ENCODE data around the gene PNPLA2.

PNPLA2 gene

DNA sequence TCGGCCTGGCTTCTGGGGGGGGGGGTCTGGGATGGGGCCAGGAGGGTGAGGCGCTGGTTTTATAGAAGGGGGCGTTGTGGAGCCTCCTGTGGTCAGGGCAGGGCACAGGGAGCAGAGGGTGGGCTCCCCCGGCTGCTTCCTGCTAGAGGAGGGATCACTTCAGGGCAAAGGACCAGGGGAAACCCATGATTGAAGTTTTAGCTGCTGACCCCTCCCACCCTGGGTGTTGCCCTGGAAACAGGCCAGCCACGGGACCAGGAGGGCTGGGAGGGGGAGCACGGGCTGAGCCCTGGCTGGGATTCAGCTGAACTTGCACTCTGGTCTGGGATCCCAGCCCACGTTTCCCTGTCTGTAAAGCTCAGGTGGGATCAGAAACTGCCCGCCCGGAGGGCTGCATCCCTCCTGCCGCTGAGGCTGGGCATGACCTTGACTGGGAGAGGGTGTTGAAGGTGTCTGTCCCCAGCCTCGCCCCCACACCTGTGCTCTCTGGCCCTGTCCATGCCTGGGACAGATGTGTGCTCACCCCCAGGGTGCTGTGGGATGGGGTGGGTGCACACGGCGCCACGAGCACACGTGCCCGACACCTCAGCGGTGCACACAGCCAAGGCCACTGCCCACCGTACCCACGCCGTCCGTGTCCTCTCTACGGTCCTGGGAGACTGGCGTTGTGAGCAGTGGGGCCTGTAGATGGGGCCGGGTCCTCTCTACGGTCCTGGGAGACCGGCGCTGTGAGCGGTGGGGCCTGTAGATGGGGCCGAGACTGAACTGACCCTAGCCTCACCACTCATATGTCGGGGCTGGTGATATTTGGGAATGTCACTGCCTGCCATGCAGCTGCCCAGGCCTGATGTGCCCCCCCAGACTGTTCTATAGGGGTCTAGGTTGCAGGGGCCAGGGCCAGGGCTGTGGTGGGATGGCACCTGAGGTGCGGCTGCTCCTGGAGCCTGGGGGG is 26.3 kb downstream of the PNPLA2 start:
- peak; percentile 92 for DNase-seq (ENCODE audit: low spot score)

DNA sequence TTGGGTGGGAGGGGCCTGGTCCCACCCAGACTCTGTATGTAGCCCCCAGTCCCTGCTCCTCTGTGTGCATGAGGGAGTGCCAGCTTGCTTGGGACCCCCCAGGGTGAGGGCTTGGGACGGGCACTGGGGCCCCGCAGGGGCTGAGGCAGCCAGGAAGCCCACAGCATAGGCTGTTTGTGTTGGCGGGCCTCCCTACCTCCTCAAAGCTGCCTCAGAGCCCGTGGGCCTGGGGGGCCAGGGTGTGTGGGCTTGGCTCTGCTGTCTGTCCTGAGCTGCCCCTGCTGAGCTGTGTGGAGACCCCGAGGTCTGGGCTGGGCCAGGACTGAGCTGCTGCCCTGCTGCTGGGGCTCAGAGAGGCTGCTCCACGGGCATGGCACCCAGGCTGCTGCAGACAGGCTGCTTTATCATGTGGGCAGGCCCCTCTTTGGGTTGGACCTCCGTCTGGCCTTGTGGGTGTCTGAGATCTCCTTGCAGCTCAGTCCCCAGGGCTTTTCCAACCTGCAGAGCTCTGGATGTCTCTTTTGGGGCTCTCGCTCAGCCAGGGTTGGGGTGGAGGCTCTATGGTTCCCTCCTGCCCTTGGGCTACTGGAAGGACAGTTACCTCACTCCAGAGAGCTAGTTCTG is 27.3 kb downstream of the PNPLA2 start:
- DNase-seq (ENCODE audit: low spot score): no peak

DNA sequence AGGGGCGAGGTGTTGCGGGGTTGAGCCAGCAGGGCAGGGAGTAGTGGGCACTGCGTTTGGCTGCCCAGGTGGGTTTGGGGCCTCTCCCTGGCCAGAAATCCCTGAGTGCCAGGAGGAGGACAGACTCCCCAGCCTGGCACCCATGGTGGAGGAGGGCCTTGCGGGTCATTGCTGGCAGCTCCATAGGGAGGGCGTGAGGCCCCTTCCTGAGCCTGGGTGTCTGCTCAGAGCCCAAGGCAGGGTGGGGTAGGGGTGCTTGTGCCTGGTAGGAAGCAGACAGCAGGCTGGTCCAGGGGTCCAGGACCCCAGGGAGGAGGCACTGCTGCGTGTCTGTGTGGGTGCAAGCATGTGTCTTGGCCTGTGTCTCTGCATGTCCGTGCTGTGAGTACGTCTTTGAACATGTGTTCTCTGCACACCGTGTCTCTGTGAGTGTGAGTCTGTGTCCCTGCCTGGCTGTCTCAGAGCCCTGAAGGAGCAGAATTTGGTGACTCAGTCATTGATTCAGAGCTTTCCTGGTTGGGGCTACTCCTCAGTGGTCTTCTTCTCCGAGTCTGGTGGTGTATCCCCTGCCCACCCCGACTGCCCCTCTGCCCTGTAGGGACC is 27.9 kb downstream of the PNPLA2 start:
- no peak for DNase-seq (ENCODE audit: low spot score)

DNA sequence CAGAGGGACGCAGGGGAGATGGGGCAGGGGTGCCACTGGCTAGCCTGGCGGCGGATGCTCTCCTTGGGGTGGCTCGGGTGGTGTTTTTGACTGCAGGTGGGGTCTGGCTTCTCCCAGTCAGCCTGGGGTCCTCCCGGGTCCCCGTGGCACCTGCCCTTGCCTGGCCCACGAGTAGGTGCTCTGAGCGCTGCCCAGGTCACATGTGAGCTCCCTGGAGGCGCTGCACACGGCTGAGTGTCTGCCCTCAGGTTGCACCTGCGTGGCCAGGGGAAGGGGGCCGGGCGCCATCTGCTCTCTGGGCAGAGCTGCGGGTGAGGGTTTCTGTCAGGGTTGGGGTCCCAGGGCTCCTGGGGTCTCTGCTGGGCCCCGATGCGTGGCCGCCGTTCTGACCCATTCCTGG is 29.2 kb downstream of the PNPLA2 start:
- no peak for DNase-seq (ENCODE audit: low spot score)

DNA sequence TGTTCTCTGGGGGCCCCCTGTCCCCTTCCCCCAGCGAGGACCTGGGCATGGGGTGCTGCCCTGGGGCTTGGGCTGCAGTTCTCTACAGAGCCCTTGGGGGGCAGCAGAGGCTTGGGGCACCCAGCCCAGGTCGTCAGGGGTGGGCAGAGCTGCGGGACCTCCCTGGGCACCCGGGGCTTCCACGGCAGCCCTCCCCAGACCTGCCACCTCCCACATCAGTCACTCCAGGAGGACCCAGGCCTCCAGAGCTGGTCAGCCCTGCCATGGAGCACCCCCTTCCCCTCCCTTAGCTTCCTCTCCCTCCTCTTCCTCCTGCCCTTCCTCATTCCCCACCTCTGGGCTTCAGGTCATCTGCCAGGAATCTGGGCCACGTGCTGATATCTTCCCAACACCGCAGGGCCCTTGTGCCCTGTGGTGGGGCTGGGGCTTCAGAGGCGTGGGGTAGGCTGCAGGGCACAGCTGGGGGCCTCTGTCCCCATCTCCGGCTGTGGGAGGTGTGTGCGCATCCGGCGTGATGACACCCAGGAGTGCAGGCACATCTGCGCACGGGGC is 29.7 kb downstream of the PNPLA2 start:
- peak; percentile 86 for DNase-seq (ENCODE audit: low spot score)

DNA sequence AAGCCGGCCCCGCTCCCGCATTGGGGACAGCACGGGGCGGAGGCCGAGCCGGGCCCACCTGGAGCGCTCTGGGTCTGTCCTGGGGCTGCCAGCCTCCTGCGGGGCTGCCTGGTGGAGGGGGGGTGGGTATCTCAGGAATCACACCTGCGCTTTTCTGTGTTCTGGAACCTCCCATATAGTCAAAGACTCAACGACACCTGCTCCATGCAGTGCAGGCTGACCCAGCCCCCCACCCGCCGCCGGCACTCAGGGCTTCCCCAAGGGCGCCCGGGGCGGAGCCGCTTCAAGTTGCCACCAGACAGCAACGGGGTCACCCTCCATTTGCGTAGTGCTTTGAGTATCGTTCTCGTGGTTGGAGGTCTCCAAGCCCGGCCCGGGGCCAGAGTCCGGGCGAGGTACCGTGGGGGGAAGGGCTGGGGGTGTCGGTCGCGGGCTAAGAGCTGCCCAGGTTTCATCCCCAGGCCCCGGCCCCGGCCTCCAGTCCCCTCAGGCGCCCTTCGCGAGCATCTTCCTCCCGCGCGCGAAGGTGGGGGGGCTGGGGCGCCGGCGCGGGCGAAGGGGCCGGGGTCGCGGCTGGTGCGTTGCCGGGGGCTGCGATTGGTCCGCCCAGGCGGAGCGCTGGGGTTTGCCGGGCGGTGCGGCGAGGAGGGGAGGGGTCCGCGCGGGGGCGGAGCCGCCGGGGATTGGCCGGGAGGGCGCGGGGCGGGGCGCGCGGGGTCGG is 30.6 kb downstream of the PNPLA2 start:
- DNase-seq (ENCODE audit: low spot score): no peak

DNA sequence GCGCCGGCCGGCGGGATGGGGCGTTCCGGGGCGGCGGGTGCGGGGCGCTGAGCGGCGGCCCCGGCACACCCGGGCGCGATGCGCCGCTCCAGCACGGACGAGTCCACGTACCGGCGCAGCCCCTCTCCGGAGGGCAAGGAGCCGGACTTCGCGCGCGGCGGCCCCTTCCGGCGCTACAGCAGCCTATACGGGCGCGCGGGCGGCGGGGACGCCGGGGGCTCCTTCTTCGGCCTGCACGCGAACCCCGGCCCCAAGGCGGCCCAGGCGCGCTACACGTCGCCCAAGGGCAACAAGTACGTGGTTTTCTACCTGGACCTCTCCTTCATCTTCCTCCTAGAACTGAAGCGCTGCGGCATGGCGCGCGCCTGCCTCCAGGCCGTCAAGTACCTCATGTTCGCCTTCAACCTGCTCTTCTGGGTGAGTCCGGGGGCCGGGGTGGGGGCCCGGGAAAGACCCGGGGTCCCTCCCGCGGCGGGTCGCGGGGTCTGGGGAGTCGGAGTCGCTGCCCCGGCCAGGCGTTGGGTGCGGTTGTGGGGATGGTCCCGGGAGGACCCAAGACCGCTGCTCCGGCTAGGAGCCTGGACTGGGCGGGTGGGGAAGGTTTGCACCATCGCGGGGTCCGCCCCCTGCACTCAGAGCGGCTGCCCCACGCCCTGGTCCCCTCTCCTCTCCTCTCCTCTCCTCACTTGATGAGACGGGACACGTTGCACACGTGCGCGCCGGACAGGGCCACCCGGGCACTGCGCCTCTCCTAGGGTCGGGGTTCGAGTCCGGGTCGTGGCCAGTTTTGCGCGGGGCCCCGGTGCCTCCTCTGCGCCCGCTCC is 31.4 kb downstream of the PNPLA2 start:
- no peak for DNase-seq (ENCODE audit: low spot score)

DNA sequence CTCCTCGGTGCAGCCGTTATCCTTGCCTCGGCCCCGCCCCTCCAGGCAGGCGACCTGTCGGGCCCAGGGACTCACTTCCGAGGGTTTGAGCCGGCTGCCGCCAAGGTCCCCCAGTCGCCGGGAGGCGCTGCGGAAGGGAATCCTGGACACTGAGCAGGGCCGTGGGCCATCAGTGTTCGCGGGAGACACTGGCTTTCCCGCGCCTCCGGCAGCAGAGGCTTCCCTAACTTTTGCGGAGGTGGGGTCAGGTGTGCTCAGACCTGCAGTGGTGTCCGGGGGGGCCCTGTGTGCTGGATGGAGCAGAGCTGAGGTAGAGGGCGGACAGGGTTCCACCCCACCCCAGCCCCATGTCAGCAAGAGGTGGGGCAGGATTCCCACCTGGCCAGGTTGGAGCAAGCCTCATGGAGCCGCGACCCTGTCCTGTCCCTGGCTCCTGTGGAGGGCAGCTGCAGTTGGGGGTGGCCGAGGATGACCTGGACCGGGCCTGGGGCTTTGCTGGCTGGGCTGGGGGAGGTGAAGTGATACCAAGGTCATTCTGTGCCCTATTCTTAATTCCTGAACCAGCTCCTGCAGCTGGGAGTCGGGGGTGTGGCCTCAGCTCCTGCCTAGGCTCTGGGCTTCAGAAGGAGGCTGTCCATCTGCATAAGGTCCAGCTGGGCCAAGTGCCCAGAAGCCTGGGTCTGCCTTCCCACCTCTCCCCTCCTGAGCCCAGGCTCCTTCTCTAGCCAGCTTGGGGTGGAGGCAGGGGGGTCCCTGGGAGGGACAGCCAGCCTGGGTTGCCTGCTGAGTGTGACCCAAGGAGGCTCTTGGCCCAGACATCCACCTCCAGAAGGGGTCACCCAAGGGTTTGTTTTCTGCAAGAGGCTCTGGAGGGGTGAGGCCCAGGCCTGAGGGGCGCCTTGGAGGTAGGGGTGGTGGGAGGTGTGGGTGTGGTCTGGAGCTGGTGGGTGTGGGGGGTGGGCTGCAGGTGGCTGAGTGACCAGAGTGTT is 32.4 kb downstream of the PNPLA2 start:
- DNase-seq (ENCODE audit: low spot score): no peak

DNA sequence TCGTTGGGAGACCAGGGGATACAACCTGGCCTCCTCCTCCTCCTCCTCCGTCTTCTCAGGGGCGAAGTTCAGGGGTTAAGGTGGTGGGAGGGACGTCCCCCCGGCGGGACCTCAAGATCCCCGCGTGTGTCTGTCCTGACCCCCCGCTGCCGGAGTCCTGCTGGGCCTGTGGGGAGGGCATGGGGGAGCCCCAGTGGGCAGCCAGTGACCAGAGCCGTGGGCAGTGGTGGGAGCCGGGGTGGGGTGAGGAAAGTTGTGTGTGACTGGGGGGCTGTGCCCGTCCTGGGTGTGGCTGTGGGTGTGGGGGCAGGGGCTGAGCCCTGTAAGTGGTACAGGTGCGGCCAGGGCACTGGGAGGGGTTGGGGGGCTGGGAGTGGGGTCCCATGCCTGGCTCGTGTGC is 34.0 kb downstream of the PNPLA2 start:
- no peak for DNase-seq (ENCODE audit: low spot score)

DNA sequence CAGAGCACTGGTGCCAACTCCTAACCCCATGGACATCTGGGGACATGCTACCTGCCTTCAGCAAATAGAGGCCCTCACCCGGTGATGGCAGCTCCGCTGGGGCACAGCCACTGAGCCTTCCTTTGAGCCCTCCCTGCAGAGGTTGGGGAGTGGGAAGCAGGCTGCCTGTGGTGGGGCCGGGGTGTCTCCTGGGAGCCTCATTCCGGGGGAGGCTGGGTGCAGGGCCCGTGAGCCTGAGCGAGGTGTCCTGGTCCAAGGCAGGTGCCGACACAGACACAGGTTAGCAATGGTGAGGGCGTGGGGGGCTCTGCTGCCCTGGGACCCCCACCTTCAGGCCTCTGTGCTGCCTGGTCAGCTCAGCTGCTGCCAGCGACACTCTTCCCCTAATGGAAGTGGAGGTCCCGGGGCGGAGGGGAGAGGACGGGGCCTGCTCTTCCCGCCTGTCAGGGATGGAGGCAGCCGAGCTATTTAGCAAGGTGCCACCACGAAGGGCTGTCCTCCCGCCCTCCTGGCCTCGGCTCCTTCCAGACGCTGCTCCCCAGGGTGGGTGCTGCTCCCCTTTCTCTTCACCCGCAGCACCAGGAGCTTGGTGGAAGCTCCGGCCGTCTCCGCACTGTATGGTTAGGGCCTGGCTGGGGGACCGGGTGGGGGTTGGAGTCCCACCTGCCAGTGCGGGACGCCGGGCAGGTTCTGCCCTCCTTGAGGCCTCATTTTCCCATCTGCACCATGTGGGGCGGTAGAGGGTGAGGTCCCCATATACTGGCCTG is 35.2 kb downstream of the PNPLA2 start:
- DNase-seq (ENCODE audit: low spot score): no peak

DNA sequence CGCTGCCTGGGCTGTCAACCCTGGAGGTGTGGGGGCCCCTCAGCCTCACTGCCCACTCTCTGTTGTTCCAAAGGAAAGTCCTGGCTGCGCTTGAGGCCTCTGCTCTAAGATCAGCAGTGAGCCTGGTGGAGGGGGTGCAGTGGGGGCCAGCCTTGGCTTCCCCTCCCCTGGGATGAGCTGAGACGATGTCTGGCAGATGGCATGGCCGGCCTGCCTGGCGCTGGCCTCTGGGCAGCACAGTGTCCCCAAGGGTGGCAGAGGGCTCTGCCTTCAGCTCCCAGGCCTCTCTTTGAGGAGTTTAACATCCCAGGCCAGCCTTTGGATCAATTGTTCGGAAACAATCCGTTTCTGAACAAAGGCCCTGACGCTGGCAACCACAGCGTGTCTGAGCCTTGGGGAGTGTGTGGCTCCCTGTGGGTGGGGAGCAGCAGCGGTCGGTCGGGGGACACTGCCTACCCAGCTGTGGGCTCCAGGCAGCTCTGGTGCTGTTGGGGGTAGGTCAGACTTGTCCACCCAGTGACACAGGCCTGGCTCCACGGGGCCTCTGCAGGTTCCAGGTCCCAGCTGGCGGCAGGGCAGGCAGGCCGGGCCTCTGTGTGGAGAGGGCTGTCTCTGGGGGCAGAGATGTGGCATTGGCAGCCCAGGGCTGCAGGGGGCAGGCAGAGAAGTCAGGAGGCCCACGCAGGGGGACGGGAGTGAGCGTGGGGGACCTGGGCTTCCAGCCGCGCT is 36.1 kb downstream of the PNPLA2 start:
- no peak for DNase-seq (ENCODE audit: low spot score)

DNA sequence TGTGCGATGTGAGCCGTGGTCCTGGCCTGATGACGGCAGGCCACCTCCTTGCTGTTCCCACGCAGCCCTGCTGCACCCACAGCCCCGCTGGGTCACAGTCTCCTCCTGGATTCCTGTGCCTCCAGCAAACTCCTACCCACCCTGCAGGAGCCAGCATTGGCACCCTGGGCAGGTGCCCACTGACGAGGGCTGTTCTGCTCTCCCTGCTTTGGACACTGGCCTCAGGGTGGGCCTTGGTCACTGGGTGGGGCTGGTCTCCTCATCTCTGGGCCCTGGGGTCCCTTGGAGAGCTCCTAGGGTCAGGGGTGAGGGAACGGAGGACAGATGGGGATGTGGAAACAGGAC is 36.6 kb downstream of the PNPLA2 start:
- DNase-seq (ENCODE audit: low spot score): no peak

DNA sequence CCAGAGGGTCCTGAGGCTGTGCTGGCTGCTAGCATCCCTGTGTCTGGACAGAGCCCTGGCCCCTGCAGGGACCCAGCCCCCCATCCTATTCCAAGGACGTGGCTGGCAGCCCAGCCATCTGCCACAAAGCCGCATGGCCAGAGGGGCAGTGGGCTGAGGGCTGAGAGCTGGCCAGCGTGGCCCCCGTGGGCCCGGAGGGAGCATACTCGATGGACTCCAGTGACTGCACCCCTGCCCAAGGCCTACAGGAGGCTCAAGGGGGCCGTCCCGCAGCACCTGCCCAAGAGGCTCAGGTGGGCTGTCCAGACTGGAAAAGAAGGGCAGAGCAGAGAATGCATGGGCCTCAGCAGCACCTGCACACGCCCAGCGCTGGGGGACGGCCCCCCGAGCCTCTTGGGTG is 37.1 kb downstream of the PNPLA2 start:
- no peak for DNase-seq (ENCODE audit: low spot score)

DNA sequence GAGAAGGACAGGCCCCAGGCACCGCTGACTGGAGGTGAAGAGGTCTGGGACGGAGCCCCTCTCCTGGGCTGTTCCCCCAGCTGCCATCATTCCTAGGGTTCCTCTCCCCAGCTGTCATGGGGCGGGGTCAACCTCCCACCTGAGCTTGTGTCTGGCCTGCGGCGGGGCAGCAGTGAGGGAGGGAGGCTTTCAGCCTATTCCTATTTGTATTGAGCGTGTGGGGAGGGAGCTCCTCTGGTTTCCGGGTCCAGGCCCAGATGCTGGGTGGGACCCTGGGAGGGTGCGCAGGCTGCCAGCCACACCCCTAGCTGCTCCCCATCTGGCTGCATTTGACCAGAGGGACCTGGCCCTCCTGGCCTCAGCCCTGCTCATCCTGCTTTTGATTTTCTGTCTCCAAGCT is 37.7 kb downstream of the PNPLA2 start:
- no peak for DNase-seq (ENCODE audit: low spot score)

DNA sequence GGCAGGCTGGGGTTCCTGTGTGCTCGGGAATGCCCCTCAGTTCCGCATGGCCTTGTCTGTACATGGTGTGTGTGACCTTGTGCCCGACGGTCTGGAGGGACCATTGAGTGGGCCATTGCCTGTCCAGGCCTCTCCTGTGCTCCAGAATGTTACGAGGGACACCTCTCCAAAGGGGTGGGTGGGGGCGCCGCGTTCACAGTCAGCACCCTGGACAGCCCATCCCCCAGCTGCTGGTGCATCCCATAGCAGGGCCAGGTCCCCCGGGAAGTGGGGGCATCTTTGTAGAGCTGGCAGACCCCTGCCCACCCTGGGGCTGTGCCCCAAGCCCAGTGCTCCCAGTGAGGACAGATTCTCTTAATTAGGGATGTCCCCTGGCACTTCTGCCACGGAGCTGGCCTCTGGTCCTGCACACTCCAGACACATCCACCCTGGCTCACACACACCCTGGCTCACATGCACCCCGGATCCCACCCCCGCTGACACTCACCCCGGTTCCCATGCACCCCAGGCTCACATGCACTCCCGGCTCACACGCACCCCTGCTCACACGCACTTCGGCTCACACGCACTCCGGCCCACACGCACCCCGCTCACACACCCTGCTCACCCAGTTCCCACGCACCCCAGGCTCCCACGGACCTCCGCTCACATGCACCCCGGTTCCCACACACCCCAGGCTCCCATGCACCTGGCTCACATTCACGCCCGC is 39.5 kb downstream of the PNPLA2 start:
- no peak for DNase-seq (ENCODE audit: low spot score)

DNA sequence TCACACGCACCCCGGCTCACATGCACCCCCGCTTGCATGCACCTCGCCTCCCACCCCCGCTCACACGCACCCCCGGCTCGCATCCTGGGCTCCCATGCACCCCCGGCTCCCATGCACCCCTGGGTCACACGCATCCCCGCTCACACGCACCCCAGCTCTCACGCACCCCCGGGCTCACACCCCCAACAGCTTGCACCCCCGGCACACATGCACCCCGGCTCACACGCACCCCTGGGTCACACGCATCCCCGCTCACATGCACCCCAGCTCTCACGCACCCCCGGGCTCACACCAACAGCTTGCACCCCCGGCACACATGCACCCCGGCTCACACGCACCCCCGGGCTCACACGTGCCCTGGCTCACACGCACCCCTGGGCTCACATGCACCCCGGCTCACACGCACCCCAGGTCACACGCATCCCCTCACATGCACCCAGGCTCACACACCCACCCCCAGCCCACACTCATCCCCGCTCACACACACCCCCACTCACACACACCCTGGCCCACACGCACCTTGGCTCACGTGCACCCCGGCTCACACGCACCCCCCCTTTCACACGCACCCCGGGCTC is 40.1 kb downstream of the PNPLA2 start:
- no peak for DNase-seq (ENCODE audit: low spot score)

DNA sequence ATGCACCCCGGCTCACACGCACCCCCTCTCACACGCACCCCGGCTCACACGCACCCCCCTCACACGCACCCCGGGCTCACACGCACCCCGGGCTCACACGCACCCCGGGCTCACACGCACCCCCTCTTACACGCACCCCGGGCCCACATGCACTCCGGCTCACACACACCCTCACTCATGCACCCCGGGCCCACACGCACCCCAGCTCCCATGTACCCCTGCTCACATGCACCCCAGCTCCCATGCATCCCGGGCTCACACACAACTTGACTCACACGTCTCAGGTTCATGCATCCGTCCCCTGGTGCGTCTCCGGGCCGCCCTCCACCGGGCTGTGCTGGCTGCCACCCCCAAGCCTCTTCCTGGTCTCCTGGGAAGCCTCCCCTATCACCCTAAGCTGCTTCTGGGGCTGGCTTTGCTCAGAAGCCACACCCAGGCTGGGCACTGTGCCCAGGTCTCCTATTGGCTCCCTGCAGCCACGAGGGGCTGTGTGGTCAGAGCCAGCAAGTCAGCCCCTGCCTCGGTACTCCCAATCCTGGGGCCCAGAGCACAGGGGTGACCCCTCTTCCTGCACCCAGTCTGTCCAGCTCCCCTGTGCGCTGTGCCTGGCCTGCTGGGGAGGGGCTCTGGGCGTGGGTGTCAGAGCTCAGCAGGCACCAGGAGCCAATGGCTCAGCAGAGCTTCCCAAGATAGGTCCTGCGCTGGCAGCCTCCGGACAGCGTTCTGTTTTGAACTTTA is 40.8 kb downstream of the PNPLA2 start:
- DNase-seq (ENCODE audit: low spot score): peak; percentile 91

Data from GM03348 (cell line).